Neural cell (in vitro differentiated cells): ENCODE measurements around the gene ARMCX2. TPM values are rescaled to one million over a fixed set of nuclear protein-coding genes. Genes with fewer than 3 reads are reported as not detected.

Experiments used
- H2AFZ ChIP-seq: fragments of 200-600, 300-800 bp; sonication (generic), shearing (Covaris generic); 2 replicates; pipeline ENCODE4 v1.6.0; 2014; ENCODE audit warnings: low read depth, mild to moderate bottlenecking, antibody characterized with exemption, low read length, moderate library complexity
- H3F3A ChIP-seq: fragments of 200-600 bp; shearing (Covaris generic); 2 replicates; pipeline ENCODE4 v1.6.1; 2016; ENCODE audit warnings: mild to moderate bottlenecking, moderate library complexity, mixed read lengths, antibody characterized with exemption, low read length; ENCODE audit not compliant: insufficient read depth, poor library complexity, severe bottlenecking
- H3K27ac ChIP-seq: fragments of 200-600, 300-800 bp; sonication (generic), shearing (Covaris generic); 2 replicates; pipeline ENCODE4 v1.5.1; 2014; ENCODE audit warnings: mild to moderate bottlenecking, low read length, moderate library complexity
- H3K27me3 ChIP-seq: fragments of 300-800, 200-600 bp; sonication (generic), shearing (Covaris generic); 2 replicates; pipeline ENCODE4 v1.6.0; 2014; ENCODE audit warnings: mild to moderate bottlenecking, low read depth, low read length, moderate library complexity; ENCODE audit not compliant: insufficient read depth
- H3K36me3 ChIP-seq: fragments of 300-800, 200-600 bp; sonication (generic), shearing (Covaris generic); 2 replicates; pipeline ENCODE4 v1.5.1; 2014; ENCODE audit warnings: mild to moderate bottlenecking, antibody characterized with exemption, low read length, moderate library complexity; ENCODE audit not compliant: insufficient read depth
- H3K4me2 ChIP-seq: fragments of 300-800, 200-600 bp; sonication (generic), shearing (Covaris generic); 2 replicates; pipeline ENCODE4 v1.6.0; 2014; ENCODE audit warnings: mild to moderate bottlenecking, low read length
- H3K4me3 ChIP-seq: fragments of 300-800, 200-600 bp; sonication (generic), shearing (Covaris generic); 2 replicates; pipeline ENCODE4 v1.5.1; 2014; ENCODE audit warnings: mild to moderate bottlenecking, low read length, moderate library complexity
- H3K79me2 ChIP-seq: fragments of 200-600 bp; shearing (Covaris generic); replicated peaks from 2 replicates; pipeline ENCODE4 v1.6.0; 2014; ENCODE audit warnings: mild to moderate bottlenecking, low read length, moderate library complexity; ENCODE audit not compliant: insufficient read depth
- H3K9ac ChIP-seq: fragments of 300-800, 200-600 bp; sonication (generic), shearing (Covaris generic); 2 replicates; pipeline ENCODE4 v1.6.1; 2016; ENCODE audit warnings: mild to moderate bottlenecking, low read length, mixed read lengths
- H3K9me2 ChIP-seq: fragments of 200-600 bp; shearing (Covaris generic); 2 replicates; pipeline ENCODE4 v1.6.1; 2016; ENCODE audit warnings: mild to moderate bottlenecking, low read length, mixed read lengths; ENCODE audit not compliant: insufficient read depth
- H3K9me3 ChIP-seq: fragments of 200-600, 300-800 bp; sonication (generic), shearing (Covaris generic); 2 replicates; pipeline ENCODE4 v1.6.1; 2016; ENCODE audit warnings: mild to moderate bottlenecking, mixed run types, low read length, moderate library complexity, mixed read lengths
- H4K20me1 ChIP-seq: fragments of 200-600 bp; shearing (Covaris generic); 2 replicates; pipeline ENCODE4 v1.6.1; 2016; ENCODE audit warnings: mild to moderate bottlenecking, mixed run types; ENCODE audit not compliant: insufficient read depth
- EP300 ChIP-seq: fragments of 450-650 bp; conservative IDR thresholded peaks from 2 replicates; pipeline ENCODE4 v1.6.1; 2014; ENCODE audit warnings: antibody characterized with exemption, mild to moderate bottlenecking, moderate library complexity; ENCODE audit not compliant: poor library complexity, severe bottlenecking
- EZH2 ChIP-seq: fragments of 200-600, 300-800 bp; shearing (Covaris generic), sonication (generic); IDR thresholded peaks from 2 replicates; pipeline ENCODE4 v1.6.1; 2014; ENCODE audit warnings: antibody characterized with exemption, low read length, borderline replicate concordance, mild to moderate bottlenecking; ENCODE audit not compliant: insufficient read depth, poor library complexity, severe bottlenecking
- MXI1 ChIP-seq: fragments of 450-650 bp; conservative IDR thresholded peaks from 2 replicates; pipeline ENCODE4 v1.6.1; 2014; ENCODE audit warnings: antibody characterized with exemption, mild to moderate bottlenecking; ENCODE audit not compliant: poor library complexity, severe bottlenecking
- POLR2AphosphoS5 ChIP-seq: IDR thresholded peaks from 2 replicates; pipeline ENCODE4 v1.6.1; 2012
- RAD21 ChIP-seq: fragments of 450-650 bp; conservative IDR thresholded peaks from 2 replicates; pipeline ENCODE4 v1.6.1; 2014; ENCODE audit warnings: antibody characterized with exemption, mild to moderate bottlenecking, moderate library complexity
- SMC3 ChIP-seq: fragments of 450-650 bp; conservative IDR thresholded peaks from 2 replicates; pipeline ENCODE4 v1.6.1; 2014; ENCODE audit warnings: antibody characterized with exemption, mild to moderate bottlenecking, moderate library complexity; ENCODE audit not compliant: poor library complexity
- TAF1 ChIP-seq: IDR thresholded peaks from 2 replicates; pipeline ENCODE4 v1.6.1; 2012; ENCODE audit warnings: low read depth
- polyA plus RNA-seq: library from polyadenylated mRNA; depleted of rRNA; stranded (reverse); fragments of >200 nt; gene quantifications from 2 replicates; pipeline ENCODE4 v1.2.3, GENCODE V29; 2014
- small RNA-seq, 3 experiments: library from RNA; depleted of rRNA; stranded (forward); fragments of <200 nt; gene quantifications; one replicate each; pipeline ENCODE3, GENCODE V24; 2012
- TF ChIP-seq, protein P1 (sequence below): fragments of 450-650 bp; IDR thresholded peaks from 2 replicates; pipeline ENCODE4 v1.5.1; 2014; ENCODE audit warnings: antibody characterized with exemption, mild to moderate bottlenecking, moderate library complexity; ENCODE audit not compliant: poor library complexity, severe bottlenecking
- TF ChIP-seq, protein P2 (sequence below): IDR thresholded peaks from 2 replicates; pipeline ENCODE4 v1.6.1; 2012; ENCODE audit warnings: borderline replicate concordance

Gene ARMCX2
- polyA plus RNA-seq, 1 donor from 2014 or later, result 57.2 TPM

DNA sequence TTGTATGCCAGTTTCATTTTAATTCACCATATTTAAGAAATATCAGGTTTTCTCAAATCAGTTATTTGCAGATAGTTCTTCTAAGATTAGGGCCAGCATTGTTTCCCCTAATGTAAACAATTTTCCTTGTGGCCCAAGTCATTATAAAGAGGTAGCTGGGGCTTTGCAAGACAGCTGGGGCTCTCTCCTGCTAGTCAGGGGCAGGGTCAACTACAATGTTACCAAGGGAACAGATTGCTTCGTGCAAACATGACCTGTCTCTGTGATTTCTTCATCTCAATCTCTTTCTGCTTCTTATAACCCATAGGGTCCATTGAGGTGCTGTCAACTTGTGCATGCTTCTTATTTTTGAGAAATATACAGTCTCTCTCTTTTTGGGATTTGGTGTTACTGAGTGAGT is 53.9 kb downstream of the ARMCX2 start:
- Histone ChIP-seq H3K36me3 (no peaks in the 10 kb centered on the region), H3K27me3 (no peaks in the 10 kb centered on the region)

More for the DNA sequence above, 53.9 kb downstream of the ARMCX2 start:
- H3K79me2 ChIP-seq, result no peaks in the 10 kb centered on the region
- TF ChIP-seq, protein P1, sequence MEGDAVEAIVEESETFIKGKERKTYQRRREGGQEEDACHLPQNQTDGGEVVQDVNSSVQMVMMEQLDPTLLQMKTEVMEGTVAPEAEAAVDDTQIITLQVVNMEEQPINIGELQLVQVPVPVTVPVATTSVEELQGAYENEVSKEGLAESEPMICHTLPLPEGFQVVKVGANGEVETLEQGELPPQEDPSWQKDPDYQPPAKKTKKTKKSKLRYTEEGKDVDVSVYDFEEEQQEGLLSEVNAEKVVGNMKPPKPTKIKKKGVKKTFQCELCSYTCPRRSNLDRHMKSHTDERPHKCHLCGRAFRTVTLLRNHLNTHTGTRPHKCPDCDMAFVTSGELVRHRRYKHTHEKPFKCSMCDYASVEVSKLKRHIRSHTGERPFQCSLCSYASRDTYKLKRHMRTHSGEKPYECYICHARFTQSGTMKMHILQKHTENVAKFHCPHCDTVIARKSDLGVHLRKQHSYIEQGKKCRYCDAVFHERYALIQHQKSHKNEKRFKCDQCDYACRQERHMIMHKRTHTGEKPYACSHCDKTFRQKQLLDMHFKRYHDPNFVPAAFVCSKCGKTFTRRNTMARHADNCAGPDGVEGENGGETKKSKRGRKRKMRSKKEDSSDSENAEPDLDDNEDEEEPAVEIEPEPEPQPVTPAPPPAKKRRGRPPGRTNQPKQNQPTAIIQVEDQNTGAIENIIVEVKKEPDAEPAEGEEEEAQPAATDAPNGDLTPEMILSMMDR, result no peak
- TF ChIP-seq EZH2 (no peak), EP300 (no peak), MXI1 (no peak), SMC3 (no peak), TAF1 (no peak), RAD21 (no peak), POLR2AphosphoS5 (no peak)
- TF ChIP-seq, protein P2, sequence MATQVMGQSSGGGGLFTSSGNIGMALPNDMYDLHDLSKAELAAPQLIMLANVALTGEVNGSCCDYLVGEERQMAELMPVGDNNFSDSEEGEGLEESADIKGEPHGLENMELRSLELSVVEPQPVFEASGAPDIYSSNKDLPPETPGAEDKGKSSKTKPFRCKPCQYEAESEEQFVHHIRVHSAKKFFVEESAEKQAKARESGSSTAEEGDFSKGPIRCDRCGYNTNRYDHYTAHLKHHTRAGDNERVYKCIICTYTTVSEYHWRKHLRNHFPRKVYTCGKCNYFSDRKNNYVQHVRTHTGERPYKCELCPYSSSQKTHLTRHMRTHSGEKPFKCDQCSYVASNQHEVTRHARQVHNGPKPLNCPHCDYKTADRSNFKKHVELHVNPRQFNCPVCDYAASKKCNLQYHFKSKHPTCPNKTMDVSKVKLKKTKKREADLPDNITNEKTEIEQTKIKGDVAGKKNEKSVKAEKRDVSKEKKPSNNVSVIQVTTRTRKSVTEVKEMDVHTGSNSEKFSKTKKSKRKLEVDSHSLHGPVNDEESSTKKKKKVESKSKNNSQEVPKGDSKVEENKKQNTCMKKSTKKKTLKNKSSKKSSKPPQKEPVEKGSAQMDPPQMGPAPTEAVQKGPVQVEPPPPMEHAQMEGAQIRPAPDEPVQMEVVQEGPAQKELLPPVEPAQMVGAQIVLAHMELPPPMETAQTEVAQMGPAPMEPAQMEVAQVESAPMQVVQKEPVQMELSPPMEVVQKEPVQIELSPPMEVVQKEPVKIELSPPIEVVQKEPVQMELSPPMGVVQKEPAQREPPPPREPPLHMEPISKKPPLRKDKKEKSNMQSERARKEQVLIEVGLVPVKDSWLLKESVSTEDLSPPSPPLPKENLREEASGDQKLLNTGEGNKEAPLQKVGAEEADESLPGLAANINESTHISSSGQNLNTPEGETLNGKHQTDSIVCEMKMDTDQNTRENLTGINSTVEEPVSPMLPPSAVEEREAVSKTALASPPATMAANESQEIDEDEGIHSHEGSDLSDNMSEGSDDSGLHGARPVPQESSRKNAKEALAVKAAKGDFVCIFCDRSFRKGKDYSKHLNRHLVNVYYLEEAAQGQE, result no peak
- no peaks in the 10 kb centered on the region for H3K9me2 ChIP-seq
- no peak overlapping the region for H3K9ac ChIP-seq
- H3K27ac ChIP-seq, result no peak overlapping the region
- no peaks in the 10 kb centered on the region for H3F3A ChIP-seq
- H4K20me1 ChIP-seq, result no peaks in the 10 kb centered on the region
- no peak overlapping the region for H2AFZ ChIP-seq
- no peak overlapping the region for H3K4me2 ChIP-seq
- no peak overlapping the region for H3K4me3 ChIP-seq
- no peaks in the 10 kb centered on the region for H3K9me3 ChIP-seq

Small RNA genes within 50 kb of the gene (small RNA-seq; reads per million reads assigned to genes)
- gene RNU6-30P (0.58 to 2.4 (median 0.69) reads per million in 3 experiments), gene RNU6-587P (0 reads per million in 3 experiments)

Other genes with a start within 250 kb of the ARMCX2 start
- gene ARMCX4, start 174.4 kb downstream of the ARMCX2 start, polyA plus RNA-seq, result 29.2 and 32.2 TPM in 2 replicates
- 81.8 and 84.5 TPM in 2 replicates for gene ARMCX1, start 109.3 kb downstream of the ARMCX2 start, polyA plus RNA-seq
- gene ARMCX6, start 41.9 kb downstream of the ARMCX2 start, polyA plus RNA-seq, result 60.2 and 77.7 TPM in 2 replicates
- gene ARMCX3, start 36.7 kb downstream of the ARMCX2 start, polyA plus RNA-seq, result 149 and 159 TPM in 2 replicates